Endothelial cell of umbilical vein (primary cell): ENCODE results near the gene AMOT. TPM values are rescaled to one million over a fixed set of nuclear protein-coding genes. Genes with fewer than 3 reads are reported as not detected.

Experiments used
- BruUV-seq: library from RNA; stranded (reverse); fragments of 400-500 nt; replicated peaks from 2 replicates; lab custom pipeline; 2021; lab: Mats Ljungman, UMichigan
- CTCF ChIA-PET: fragments of 300-600, 350-600 bp; sonication (Branson Sonifier 250); formaldehyde crosslinking; loops from one replicate; lab custom pipeline; 2021; ENCODE audit warnings: antibody characterized with exemption, inconsistent platforms; lab: Charles Lee
- POLR2A ChIA-PET: fragments of 300-600, 350-600 bp; sonication (Branson Sonifier 250); formaldehyde crosslinking; loops from one replicate; lab custom pipeline; 2021; ENCODE audit warnings: antibody characterized with exemption, inconsistent platforms; lab: Charles Lee
- DNase-seq: peaks from one replicate; pipeline ENCODE4 v3.0.0-alpha.2; 2011; ENCODE audit warnings: low read depth, low spot score
- FAIRE-seq: peaks from 2 replicates; lab custom pipeline; 2011; peaks lifted over from hg19 to GRCh38; lab: Jason Lieb, UNC
- H2AFZ ChIP-seq: 2 replicates; pipeline ENCODE4 v1.6.0; 2012; ENCODE audit warnings: low read depth, low read length, control low read depth, inconsistent platforms
- H3K27ac ChIP-seq: 2 replicates; pipeline ENCODE4 v1.5.1; 2011; ENCODE audit warnings: low read depth, mild to moderate bottlenecking, control low read depth, low read length, moderate library complexity; ENCODE audit not compliant: insufficient read depth
- H3K27me3 ChIP-seq, 2 experiments: 2 replicates each; pipeline versions ENCODE4 v1.6.0 to v1.6.1; 2011; ENCODE audit warnings: low read length in 2 of 2, mixed read lengths in 1 of 2; ENCODE audit not compliant: control insufficient read depth in 2 of 2, insufficient read depth in 2 of 2
- H3K36me3 ChIP-seq, 2 experiments: 2 replicates in 1 of 2; 3 replicates in 1 of 2; pipeline ENCODE4 v1.5.1; 2011; ENCODE audit warnings: low read length in 2 of 2, mild to moderate bottlenecking in 1 of 2, moderate library complexity in 1 of 2; ENCODE audit not compliant: control insufficient read depth in 2 of 2, insufficient read depth in 2 of 2; ENCODE audit errors: extremely low read depth in 1 of 2
- H3K4me1 ChIP-seq: 3 replicates; pipeline ENCODE4 v1.5.1; 2011; ENCODE audit warnings: mild to moderate bottlenecking, low read length; ENCODE audit not compliant: control insufficient read depth, insufficient read depth; ENCODE audit errors: extremely low read depth
- H3K4me2 ChIP-seq: 2 replicates; pipeline ENCODE4 v1.6.1; 2011; ENCODE audit warnings: low read length, control low read depth, mixed read lengths; ENCODE audit not compliant: insufficient read depth
- H3K4me3 ChIP-seq, 3 experiments: fragments of 200-600 bp in 1 of 3; sonication (generic), shearing (Covaris generic) in 1 of 3; replicated peaks in 1 of 3; 2 replicates each; pipeline ENCODE4 v1.5.1; 2011 to 2016; ENCODE audit warnings: control low read depth in 3 of 3, low read length in 3 of 3, mild to moderate bottlenecking in 2 of 3, inconsistent platforms in 1 of 3, low read depth in 1 of 3, moderate library complexity in 1 of 3; ENCODE audit not compliant: insufficient read depth in 1 of 3
- H3K79me2 ChIP-seq: 2 replicates; pipeline ENCODE4 v1.6.0; 2012; ENCODE audit warnings: low read length, inconsistent platforms; ENCODE audit not compliant: control insufficient read depth, insufficient read depth
- H3K9ac ChIP-seq: replicated peaks from 2 replicates; pipeline ENCODE3; 2011; ENCODE audit warnings: low read length, control low read depth; ENCODE audit not compliant: insufficient read depth; ENCODE audit errors: extremely low read depth
- H3K9me1 ChIP-seq: replicated peaks from 3 replicates; pipeline ENCODE4 v1.6.0; 2011; ENCODE audit warnings: mild to moderate bottlenecking, low read length; ENCODE audit not compliant: control insufficient read depth, insufficient read depth; ENCODE audit errors: extremely low read depth
- H3K9me3 ChIP-seq: replicated peaks from 2 replicates; pipeline ENCODE4 v1.5.1; 2012; ENCODE audit warnings: low read length, inconsistent platforms; ENCODE audit not compliant: control insufficient read depth, insufficient read depth
- H4K20me1 ChIP-seq: replicated peaks from 2 replicates; pipeline ENCODE3; 2011; ENCODE audit warnings: mild to moderate bottlenecking, low read length; ENCODE audit not compliant: control insufficient read depth, insufficient read depth; ENCODE audit errors: extremely low read depth
- EZH2 ChIP-seq: IDR thresholded peaks from 2 replicates; pipeline ENCODE4 v1.6.1; 2012; ENCODE audit warnings: borderline replicate concordance, low read depth, mild to moderate bottlenecking, moderate library complexity, low read length, inconsistent platforms; ENCODE audit not compliant: severe bottlenecking
- FOS ChIP-seq: IDR thresholded peaks from 2 replicates; pipeline ENCODE4 v1.6.1; 2011; ENCODE audit warnings: mild to moderate bottlenecking, low read length, moderate library complexity, borderline replicate concordance; ENCODE audit not compliant: insufficient read depth
- GATA2 ChIP-seq: IDR thresholded peaks from 2 replicates; pipeline ENCODE4 v1.7.0; 2011; ENCODE audit warnings: low read depth, mild to moderate bottlenecking, moderate library complexity, mixed read lengths, low read length; ENCODE audit not compliant: insufficient read length, insufficient read depth
- JUN ChIP-seq: IDR thresholded peaks from 2 replicates; pipeline ENCODE4 v1.6.1; 2011; ENCODE audit warnings: borderline replicate concordance, low read depth; ENCODE audit not compliant: insufficient read length, insufficient read depth
- MYC ChIP-seq: IDR thresholded peaks from one replicate; pipeline ENCODE4 v1.6.1; 2011; ENCODE audit warnings: mild to moderate bottlenecking, low read depth, low read length
- POLR2A ChIP-seq: IDR thresholded peaks from 2 replicates; pipeline ENCODE4 v1.6.1; 2012; ENCODE audit warnings: low read depth, mild to moderate bottlenecking, control low read depth, low read length
- POLR2AphosphoS5 ChIP-seq: IDR thresholded peaks from 2 replicates; pipeline ENCODE4 v1.6.1; 2012; ENCODE audit warnings: low read depth, mild to moderate bottlenecking, control low read depth, low read length, moderate library complexity; ENCODE audit not compliant: insufficient read depth
- dilution Hi-C: fragments of 300-500 bp; cut with MboI; formaldehyde crosslinking; loops from one replicate; pipeline ENCODE4 v1.15.0; 2019; ENCODE audit warnings: low sequenced_read_pairs; ENCODE audit not compliant: extremely low pct_ligation_motif_present
- intact Hi-C: fragments of 100-400 bp; cut with micrococcal nuclease; formaldehyde crosslinking; loops from one replicate; pipeline ENCODE4 v1.10.0; 2022
- polyA plus RNA-seq, 4 experiments: library from polyadenylated mRNA; depleted of rRNA in 3 of 4; stranded (reverse) in 3 of 4; unstranded in 1 of 4; fragments of >200 nt; gene quantifications; 2 replicates each; pipeline versions ENCODE4 v1.2.1 to v1.2.3, GENCODE V29; 2011 to 2012; ENCODE audit warnings: missing spikeins in 1 of 4
- total RNA-seq: library from RNA; stranded (reverse); gene quantifications from 2 replicates; pipeline ENCODE4 v1.2.3, GENCODE V29; 2021
- TF ChIP-seq, protein P1 (sequence below), 2 donors: IDR thresholded peaks; 1 replicate in 1 of 2; 2 replicates in 1 of 2; pipeline ENCODE4 v1.5.1; 2011; ENCODE audit warnings: low read length in 2 of 2, mild to moderate bottlenecking in 2 of 2, moderate library complexity in 2 of 2, control low read depth in 1 of 2, inconsistent platforms in 1 of 2, low read depth in 1 of 2; ENCODE audit not compliant: insufficient read depth in 1 of 2; ENCODE audit errors: extremely low read depth in 1 of 2
- TF ChIP-seq, protein P2 (sequence below): IDR thresholded peaks from 2 replicates; pipeline ENCODE4 v1.6.1; 2011; ENCODE audit not compliant: insufficient read depth, insufficient read length

AMOT gene
- total and polyA plus RNA-seq, 2 donors (not counting 3 experiments of a cell fraction or from before 2014, with no cell fraction given): 0.68 to 3.5 TPM

DNA sequence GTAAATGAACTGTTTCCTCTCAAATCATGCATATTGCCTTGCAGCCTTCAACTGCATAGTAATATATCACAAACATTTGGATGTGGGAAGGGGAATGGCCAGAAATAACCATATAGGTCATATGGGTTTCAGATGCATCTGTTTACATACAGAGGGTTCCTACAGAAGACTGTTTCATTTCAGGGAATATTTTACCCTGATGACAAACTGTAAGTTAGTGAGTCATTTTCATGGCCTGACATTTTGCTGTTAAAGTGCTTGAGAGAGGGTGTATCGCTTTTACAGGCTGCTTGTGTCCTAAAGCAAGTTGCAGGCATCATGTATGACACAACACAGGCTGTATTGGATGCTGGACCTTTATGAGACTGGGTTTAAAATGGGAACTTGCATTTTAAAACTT lies 25.5 kb upstream of the AMOT start:
- H3K36me3 ChIP-seq: no peaks in the 10 kb centered on the region
- TF ChIP-seq MYC (no peak), POLR2AphosphoS5 (no peak), FOS (no peak), EZH2 (no peak), POLR2A (no peak), GATA2 (no peak), JUN (no peak)
- TF ChIP-seq, protein P1, sequence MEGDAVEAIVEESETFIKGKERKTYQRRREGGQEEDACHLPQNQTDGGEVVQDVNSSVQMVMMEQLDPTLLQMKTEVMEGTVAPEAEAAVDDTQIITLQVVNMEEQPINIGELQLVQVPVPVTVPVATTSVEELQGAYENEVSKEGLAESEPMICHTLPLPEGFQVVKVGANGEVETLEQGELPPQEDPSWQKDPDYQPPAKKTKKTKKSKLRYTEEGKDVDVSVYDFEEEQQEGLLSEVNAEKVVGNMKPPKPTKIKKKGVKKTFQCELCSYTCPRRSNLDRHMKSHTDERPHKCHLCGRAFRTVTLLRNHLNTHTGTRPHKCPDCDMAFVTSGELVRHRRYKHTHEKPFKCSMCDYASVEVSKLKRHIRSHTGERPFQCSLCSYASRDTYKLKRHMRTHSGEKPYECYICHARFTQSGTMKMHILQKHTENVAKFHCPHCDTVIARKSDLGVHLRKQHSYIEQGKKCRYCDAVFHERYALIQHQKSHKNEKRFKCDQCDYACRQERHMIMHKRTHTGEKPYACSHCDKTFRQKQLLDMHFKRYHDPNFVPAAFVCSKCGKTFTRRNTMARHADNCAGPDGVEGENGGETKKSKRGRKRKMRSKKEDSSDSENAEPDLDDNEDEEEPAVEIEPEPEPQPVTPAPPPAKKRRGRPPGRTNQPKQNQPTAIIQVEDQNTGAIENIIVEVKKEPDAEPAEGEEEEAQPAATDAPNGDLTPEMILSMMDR (IDR thresholded peaks at IDR 0.05; ENCODE audit: extremely low read depth in 1 of 2, insufficient read depth in 1 of 2, low read depth in 1 of 2, low read length in 2 of 2): no peak
- TF ChIP-seq, protein P2, sequence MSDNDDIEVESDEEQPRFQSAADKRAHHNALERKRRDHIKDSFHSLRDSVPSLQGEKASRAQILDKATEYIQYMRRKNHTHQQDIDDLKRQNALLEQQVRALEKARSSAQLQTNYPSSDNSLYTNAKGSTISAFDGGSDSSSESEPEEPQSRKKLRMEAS: no peak
- no peaks in the 10 kb centered on the region for H3K79me2 ChIP-seq
- DNase-seq (no peak), FAIRE-seq (no peak)
- H3K4me1 ChIP-seq: no peaks in the 10 kb centered on the region
- H4K20me1 ChIP-seq: no peaks in the 10 kb centered on the region
- H2AFZ ChIP-seq: no peak overlapping the region
- H3K4me3 ChIP-seq: no peak overlapping the region
- dilution Hi-C loops: no loop called here
- H3K27ac ChIP-seq: no peak overlapping the region
- POLR2A ChIA-PET: no interaction called here
- intact Hi-C loops: no loop called here
- CTCF ChIA-PET: no interaction called here
- no peaks in the 10 kb centered on the region for H3K9me3 ChIP-seq
- H3K9me1 ChIP-seq: no peaks in the 10 kb centered on the region
- H3K27me3 ChIP-seq: no peaks in the 10 kb centered on the region
- BruUV-seq: no TSS peak
- H3K4me2 ChIP-seq: no peak overlapping the region
- H3K9ac ChIP-seq: no peak overlapping the region
